ENCODE data around the gene CDC37L1.

The CDC37L1 gene

GRCh38 chr9:4725706-4726442, 46.5 kb downstream of the CDC37L1 start:
- H3K4me3 ChIP-seq (ENCODE audit: low read length): no peak overlapping the region
- TF ChIP-seq CTCF (conservative IDR thresholded peaks at IDR 0.05; ENCODE audit: low read depth, low read length): no peak
- DNase-seq (ENCODE audit: low read depth): no peak

- no peak for TF ChIP-seq CTCF (conservative IDR thresholded peaks at IDR 0.05; ENCODE audit: low read depth, low read length)
- DNase-seq (ENCODE audit: low read depth): no peak
- H3K4me3 ChIP-seq (ENCODE audit: low read length): no peak overlapping the region
Measured at GRCh38 chr9:4727593-4727992, 48.2 kb downstream of the CDC37L1 start.

- TF ChIP-seq CTCF (conservative IDR thresholded peaks at IDR 0.05; ENCODE audit: low read depth, low read length): no peak
- DNase-seq (ENCODE audit: low read depth): no peak
- no peak overlapping the region for H3K4me3 ChIP-seq (ENCODE audit: low read length)
Measured at GRCh38 chr9:4732890-4733289, 53.5 kb downstream of the CDC37L1 start.

GRCh38 chr9:4734150-4734549, 54.8 kb downstream of the CDC37L1 start:
- no peak for TF ChIP-seq CTCF (conservative IDR thresholded peaks at IDR 0.05; ENCODE audit: low read depth, low read length)
- no peak overlapping the region for H3K4me3 ChIP-seq (ENCODE audit: low read length)
- DNase-seq (ENCODE audit: low read depth): no peak

GRCh38 chr9:4738866-4739586, 59.7 kb downstream of the CDC37L1 start:
- TF ChIP-seq CTCF (conservative IDR thresholded peaks at IDR 0.05; ENCODE audit: low read depth, low read length): no peak
- DNase-seq (ENCODE audit: low read depth): no peak
- peak overlapping the region; percentile 76 for H3K4me3 ChIP-seq (ENCODE audit: low read length)

- DNase-seq (ENCODE audit: low read depth): no peak
- H3K4me3 ChIP-seq (ENCODE audit: low read length): peak overlapping the region; percentile 76
- no peak for TF ChIP-seq CTCF (conservative IDR thresholded peaks at IDR 0.05; ENCODE audit: low read depth, low read length)
Measured at GRCh38 chr9:4739587-4740387, 60.4 kb downstream of the CDC37L1 start.
